T follicular helper cell (primary cell): Measurements from ENCODE around the gene KIAA1217.
"Not testable (repeated sequence)": the region's sequence is repeated elsewhere in the genome, so short reads cannot be mapped to it uniquely, and the experiment has no call there.

ENCODE experiments used
- DNase-seq: peaks from one replicate; pipeline ENCODE4 v3.0.0-alpha.2; 2020; ENCODE audit warnings: low read depth

The KIAA1217 gene

DNA sequence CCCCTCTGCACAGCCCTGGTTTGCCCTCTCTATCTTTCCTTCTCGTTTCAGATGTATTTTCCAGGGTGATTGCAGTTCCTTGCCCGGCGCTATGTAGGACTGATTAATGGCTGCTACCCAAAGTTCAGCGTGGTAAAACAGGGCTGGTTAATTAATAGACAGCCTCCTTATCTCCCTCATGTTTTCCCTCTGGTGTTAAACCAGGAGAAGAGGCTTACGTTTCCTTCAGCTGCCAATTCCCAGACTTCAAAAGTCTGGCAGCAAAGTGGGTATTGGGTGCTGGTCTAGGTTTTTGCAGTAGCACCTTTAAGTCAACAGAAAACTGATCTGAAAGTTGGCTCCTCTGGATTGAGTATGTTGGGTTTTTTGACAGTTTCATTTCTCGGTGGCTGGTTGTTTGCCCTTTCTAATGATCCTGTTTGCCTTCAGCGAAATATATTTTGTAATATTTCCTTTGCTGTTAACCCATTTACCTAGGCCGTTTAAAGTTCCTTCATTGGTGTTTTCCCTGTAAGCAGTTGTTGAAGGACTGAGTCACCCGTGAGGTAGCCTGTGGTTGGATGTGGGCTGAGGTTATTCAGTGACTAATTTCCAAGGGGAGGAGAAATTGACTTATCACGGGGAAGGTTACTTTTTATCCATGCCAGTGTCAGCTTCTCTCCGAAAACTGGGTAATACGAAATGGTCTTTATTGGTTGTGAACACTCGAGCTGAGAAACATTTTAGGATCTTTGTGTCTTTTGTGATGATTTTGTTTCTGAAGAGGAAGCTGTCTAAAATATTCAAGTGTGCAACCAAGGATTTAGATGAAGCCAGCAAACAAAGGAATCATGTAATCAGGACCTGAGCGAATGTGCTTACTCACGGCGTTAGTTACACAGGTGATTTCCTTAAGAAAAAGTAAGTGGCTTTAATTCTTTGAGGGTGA is 257.2 kb downstream of the KIAA1217 start:
- no peak for DNase-seq

DNA sequence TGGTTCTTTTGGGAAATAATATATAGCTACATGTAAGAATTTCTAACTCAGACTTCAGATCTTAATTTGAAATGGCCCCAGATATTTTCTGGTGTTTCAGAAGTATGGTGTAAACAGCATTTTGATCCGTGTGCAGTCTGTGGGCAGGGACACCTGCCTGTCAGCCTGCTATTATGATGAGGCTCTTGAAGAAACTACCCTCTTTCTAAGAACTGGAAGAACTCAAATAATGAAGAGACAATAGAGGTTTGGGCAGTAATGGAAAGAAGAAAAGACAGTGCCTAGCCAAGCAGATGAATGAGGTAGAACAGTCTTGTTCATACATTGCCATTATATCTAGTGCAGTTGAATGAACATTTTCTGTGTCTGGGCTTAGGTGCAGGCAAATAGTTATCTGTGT is 258.2 kb downstream of the KIAA1217 start:
- DNase-seq = no peak

GRCh38 chr10:24467605-24468004 is 258.7 kb downstream of the KIAA1217 start:
- no peak for DNase-seq

- no peak for DNase-seq
Observed at GRCh38 chr10:24468281-24468751, 259.4 kb downstream of the KIAA1217 start.

- no peak for DNase-seq
Observed at GRCh38 chr10:24469993-24470392, 261.1 kb downstream of the KIAA1217 start.

DNA sequence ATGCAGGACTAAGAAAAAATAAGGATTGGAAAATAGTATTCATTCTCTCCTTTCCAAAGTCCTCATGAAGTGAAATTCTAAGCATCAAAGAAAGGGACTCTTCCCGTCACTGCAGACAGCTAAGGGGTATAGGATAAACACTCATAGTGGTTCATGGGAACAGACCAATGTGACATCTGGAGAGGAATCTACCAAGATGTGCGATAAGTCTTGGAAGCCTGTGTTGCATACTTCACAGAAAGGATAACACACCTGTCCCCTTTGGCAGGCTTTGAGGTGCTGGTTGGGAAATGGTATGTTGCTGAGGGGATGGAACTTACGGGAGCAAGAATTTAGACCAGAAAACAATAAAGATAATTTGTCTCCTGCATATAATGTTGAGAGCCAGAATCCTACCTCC is 266.7 kb downstream of the KIAA1217 start:
- no peak for DNase-seq

GRCh38 chr10:24476913-24477701 is 268.2 kb downstream of the KIAA1217 start:
- no peak for DNase-seq

DNA sequence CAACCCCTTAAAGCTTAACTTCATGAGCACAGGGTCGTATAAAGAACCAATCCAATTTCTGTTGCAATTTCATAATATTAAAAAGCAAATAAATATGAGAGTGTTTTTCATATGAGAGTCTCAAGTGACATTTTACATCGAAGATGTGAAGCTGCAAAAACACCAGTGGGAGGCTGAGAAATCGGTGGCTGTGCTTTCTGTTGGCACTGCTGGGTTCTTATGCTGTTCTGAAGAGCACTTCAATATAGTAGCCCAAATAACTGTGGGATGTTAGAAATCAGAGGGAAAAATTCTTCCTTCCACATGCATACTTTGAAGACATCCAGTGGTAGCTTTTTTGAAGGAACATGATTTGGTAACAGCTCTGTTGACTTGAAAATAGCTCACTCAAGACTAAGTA is 269.0 kb downstream of the KIAA1217 start:
- no peak for DNase-seq

DNA sequence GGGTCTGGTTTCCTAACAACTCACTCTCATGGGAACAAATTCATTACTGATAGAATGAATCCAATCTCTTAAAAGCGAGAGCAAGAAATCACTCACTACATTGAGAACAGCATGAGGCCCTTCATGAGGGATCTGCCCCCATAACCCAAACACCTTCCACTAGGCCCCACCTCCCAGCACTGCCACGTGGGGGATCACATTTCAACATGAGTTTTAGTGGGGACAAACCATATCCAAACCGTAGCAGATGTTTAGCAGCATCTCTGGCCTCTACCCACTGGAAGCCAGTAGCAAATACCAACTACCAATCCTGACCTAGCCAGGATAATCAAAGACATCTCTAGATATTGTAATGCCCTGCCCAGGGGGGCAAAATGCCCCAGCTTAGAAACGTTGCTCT is 270.9 kb downstream of the KIAA1217 start:
- DNase-seq = no peak

- no peak for DNase-seq
Observed at GRCh38 chr10:24480447-24480846, 271.5 kb downstream of the KIAA1217 start.

GRCh38 chr10:24481241-24481640 is 272.3 kb downstream of the KIAA1217 start:
- no peak for DNase-seq

- not testable (repeated sequence) for DNase-seq
Observed at GRCh38 chr10:24482713-24483112, 273.8 kb downstream of the KIAA1217 start.

- DNase-seq = no peak
Observed at GRCh38 chr10:24483701-24484100, 274.8 kb downstream of the KIAA1217 start.

GRCh38 chr10:24484771-24485170 is 275.8 kb downstream of the KIAA1217 start:
- DNase-seq = no peak

GRCh38 chr10:24485304-24485703 is 276.4 kb downstream of the KIAA1217 start:
- DNase-seq = no peak

DNA sequence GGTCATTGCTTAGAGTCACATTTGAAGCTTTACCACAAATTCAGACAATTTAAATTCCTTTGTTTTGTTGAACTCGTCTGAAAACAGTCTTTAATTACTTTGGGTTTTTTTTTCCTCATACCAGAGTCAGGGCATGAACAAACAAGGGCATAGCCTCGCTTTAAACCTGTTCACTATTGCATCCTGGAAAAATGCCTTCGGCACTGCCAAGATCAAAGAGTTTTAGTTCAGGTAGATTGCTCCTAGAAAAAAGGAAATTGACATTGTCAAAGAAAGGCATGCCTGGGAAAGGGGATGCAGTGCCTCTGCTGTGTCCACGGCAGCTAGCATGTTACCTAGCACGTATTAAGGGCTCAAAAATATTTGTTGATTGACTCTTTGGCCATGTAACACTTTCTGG is 279.7 kb downstream of the KIAA1217 start:
- DNase-seq = no peak

- no peak for DNase-seq
Observed at GRCh38 chr10:24493165-24493564, 284.2 kb downstream of the KIAA1217 start.

GRCh38 chr10:24494236-24494635 is 285.3 kb downstream of the KIAA1217 start:
- DNase-seq = no peak

DNA sequence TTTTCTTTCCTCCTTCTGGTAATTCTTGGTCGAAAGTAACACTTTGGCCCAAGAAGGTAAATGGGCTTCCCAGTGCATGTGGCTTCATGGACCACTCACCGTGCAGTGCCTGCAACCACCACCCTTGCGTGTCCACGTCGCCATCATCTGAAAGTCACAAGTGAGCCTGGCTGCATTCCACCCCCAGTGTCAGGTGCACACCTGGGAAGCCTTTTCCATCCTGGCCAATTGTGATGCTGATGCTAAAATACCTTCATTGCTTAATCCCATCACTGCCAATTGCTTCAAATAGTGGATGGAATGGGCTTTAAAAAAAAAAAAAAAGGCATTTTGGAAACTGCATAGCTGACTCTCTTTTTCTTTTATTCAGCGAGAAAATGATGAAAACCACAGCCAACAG is 285.8 kb downstream of the KIAA1217 start:
- DNase-seq = no peak

- no peak for DNase-seq
Observed at GRCh38 chr10:24495666-24496460, 286.9 kb downstream of the KIAA1217 start.

DNA sequence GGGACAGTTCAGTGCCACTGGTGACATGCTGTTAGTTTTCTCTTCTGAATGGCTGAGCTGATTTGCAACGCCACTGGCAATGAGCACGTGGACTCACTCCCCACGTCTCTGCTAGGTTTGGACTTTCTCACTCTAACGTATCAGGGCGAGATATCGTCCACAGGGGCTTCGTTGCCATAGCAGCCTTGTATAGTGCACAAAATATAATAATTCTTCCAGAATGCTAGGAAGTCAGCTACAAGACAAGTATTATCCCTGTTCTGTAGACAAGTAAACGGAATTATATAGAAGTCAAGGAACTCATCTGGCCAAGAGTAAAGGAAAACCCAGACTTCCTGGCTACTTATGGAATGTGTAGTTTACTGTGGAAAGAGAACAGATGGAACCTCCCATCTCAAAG is 288.0 kb downstream of the KIAA1217 start:
- DNase-seq = no peak
